CD4-positive, alpha-beta T cell treated with Interleukin-4 for 1 hour (primary cell): Measurements from ENCODE around the gene NAT14.
A peak's percentile ranks its signal among the peaks of the same experiment; 100 is the strongest.
"Not testable (repeated sequence)": the region's sequence is repeated elsewhere in the genome, so short reads cannot be mapped to it uniquely, and the experiment has no call there.

Experiments used
- DNase-seq, 2 donors: peaks; one replicate each; pipeline ENCODE4 v3.0.0-alpha.2; 2020 to 2022

The NAT14 gene

DNA sequence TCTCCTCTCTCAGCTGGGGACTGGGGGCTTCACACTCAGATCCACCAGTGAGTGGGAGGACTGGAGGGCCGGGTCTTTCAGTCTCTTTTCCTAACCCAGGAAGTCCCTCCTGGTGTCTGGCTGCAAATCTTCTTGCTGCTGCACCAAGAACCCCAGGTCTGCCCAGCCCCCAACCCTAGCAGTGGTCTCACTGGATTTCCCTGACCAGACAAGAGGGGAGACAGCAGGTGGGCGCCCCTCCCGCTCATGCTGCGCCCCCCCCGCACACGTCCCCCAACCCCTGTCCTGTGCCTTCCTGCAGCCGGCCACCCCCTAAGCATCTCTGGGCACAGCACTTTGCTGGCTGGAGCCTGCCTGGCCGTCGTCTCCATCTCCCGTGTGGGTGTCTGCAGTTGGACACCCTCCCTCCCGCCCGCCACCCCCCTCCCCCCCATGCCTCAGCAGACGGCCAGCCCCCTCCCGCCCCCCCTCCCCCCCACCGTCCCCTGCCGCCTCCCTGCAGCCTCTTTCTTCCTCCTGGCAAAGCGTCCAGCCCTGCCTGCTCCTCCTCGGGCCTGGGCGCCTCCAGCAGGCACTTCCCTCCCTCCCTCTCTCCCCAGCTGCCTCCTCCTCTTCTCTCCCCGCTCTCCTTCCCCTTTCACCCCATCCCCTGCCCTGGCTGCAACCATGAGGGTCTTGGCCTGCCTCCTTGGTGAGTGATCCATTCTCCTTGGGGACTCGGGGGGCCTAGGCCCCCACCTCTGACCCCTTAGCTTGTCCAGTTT is 3.1 kb downstream of the NAT14 start, which contains the start of gene SSC5D:
TSS of gene SSC5D (plus strand) at position 513 of the 764 bp plus-strand sequence. CDS start at position 667, 154 bp downstream.
- DNase-seq: no peak

DNA sequence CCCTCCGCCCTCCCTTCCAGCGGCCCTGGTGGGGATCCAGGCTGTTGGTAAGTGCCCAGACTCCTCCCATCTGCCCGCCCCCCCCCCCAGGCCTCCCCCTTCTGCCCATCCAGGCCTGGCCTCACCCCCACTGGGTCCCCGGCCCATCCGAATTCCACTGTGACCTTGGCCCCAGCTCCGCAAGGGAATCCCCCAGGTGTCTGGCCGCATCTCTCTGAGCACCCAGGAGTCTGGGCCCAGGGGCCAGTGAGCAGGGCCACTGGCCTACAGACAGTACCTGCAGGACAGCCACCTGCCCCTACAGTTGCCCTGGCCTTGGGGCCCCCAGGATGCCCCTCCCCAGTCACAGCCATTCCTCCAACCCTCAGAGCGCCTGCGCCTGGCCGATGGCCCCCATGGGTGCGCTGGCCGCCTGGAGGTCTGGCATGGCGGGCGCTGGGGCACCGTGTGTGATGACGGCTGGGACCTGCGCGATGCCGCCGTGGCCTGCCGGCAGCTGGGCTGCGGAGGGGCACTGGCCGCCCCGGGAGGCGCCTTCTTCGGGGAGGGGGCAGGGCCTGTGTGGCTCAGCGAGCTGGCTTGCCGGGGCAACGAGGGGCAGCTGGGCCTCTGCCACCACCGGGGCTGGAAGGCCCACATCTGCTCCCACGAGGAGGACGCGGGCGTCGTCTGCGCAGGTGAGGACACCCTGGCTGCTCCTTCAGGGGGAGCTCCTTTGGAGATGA is 4.2 kb downstream of the NAT14 start:
- DNase-seq: no peak

DNA sequence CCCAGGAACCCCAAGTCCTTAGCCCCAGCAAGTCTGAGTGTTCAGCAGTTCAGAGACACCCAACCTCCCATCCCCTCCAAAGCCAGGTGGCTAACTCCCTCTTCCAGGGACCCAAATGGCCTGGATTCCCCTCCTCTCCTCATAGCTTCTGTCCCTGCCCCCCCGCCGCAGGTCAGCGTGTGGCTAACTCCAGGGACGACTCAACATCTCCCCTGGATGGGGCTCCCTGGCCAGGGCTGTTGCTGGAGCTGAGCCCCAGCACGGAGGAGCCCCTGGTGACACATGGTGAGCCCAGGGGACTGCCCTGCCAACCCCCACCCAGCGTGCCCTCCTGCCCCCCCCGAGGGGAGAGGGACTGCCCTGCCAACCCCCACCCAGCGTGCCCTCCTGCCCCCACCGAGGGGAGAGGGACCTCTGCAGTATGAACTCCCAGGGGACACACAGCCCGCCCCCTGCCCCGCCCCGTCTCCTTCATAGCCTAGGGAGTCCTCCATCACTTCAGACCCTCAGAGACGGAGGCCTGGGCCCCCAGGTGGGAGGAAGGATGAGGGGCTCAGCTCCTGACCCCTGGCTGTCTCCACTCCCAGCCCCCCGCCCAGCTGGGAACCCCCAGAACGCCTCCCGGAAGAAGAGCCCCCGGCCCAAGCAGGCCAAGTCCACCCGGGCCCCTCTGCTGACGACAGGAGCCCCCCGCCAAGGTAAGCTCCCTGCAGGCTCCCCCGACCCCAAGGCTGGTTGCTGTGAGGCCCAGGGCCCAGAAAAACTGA is 4.9 kb downstream of the NAT14 start:
- DNase-seq: no peak

DNA sequence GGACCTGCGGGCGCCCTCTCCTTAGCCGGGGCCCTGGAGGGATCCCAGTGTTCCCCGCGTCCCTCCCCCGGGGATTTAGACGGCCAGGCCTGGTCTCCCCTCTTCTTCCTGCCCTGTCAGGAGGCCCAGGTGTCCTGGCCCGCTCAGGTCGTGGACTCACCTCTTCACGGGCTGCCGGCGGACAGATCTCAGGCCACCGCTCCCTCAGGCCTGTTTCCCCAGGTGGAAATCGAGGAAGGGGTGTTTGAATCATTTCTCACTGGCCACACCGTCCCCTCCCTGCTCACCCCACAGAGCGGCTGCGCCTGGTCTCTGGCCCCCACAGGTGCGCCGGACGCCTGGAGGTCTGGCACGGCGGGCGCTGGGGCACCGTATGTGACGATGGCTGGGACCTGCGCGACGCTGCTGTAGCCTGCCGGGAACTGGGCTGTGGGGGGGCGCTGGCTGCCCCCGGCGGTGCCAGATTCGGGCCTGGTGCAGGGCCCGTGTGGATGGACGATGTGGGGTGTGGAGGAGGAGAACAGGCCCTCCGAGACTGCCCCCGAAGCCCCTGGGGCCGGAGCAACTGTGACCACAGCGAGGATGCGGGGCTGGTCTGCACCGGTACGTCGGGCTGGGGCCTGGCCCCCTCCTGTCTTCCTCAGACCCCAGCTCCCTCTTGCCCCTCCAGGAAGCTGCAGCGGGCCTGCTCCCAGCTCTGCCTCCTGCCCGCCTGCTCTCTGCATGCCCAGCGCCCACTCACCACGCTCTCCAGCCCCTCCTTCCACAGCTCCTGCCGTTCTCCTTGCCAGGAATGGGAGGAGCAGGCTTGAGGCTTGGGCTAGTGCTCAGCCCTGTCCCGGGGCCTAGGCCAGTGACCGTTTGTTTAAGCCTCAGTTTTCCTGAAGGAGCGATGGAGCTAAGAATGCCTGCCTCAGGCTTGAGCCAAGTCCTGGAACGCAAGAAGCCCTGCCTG is 5.8 kb downstream of the NAT14 start:
- no peak for DNase-seq

DNA sequence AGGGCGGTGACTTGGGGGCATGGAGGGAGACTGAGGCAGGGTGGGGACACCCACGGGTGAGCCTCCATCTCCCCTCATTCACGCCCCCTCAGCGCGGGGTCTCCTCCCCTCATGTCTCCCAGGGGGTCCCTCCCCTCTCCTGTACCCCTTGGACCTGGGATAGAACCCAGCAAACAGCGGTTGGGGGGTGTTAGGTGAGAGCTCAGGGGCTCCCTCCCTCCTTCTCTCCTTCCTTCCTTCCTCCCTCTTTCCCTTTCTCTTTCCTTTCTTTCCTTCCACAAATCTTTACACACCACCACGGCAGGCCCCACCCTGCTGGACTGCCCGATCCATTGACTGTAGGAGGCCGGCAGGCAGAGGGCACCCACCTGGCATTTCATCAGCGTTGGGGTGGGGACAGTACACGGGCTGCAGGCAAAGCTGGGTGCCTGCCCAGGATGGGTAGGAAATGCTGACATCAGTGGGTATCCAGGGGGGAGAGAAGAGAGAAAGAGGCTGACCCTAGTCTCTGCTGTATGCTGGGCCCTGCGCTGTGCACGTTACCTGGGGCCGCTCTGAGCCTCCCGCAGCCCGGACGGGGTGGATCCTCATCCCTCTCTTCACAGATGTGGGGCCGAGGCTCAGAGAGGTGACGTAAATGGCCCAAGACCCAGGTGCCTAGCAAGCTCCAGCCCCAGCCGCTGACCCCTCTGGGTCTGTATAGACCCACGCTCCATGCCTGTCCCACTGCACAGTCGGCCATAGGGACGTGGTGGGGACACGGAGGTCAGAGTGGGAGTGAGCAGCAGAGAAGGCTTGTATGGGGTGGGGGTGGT is 6.8 kb downstream of the NAT14 start:
- DNase-seq: no peak

DNA sequence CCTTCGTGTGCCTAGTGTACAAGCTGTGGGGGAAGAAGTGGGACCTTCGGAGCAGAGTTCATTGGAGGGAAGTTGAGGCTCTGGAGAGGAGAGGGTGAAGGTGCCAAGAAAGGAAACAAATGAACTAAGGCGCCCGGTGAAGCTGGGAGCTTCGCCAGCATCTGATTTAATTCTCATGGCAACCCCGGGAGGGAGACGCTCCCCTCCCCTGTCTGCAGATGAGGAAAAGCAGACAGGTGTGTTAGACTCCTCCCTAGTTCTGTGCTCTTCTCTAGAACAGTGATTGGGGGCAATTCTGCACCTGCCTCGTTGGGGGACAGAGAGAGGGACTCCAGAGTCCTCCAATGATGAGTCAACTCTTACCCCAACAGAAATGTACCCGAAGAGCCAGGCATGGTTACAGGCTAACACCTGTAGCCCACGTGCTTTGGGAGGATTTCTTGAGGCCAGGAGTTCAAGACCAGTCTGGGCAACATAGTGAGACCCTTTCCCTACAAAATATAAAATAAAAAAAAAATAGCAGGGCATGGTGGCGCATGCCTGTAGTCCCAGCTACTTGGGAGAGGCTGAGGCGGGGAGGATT is 7.5 kb downstream of the NAT14 start:
- DNase-seq: no peak

DNA sequence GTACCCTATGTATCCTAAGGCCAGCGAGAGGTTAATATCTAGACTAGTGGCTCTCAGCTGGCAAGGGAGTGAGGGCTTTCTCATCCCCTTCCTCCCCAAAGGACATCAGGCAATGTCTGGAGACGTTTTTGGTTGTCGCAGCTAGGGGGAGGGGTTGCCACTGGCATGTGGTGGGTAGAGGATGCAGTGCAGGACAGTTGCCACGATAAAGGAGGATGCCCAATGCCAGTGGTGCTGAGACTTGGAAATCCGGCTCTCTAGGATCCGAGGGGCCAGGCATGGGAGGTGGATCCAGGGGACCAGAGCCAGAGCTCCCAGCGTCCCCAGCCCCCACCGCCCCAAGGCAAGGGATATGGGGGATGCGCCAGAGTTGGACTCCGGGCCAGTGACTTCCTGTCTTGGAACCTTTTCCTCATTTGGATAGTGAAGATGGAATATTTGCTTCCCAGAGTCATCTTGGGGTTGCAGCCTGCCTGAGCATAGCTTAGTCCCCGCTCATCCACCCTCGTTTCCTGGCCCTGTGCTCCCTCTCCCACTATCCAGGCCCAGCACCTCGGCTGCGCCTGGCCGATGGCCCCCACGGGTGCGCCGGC is 8.2 kb downstream of the NAT14 start:
- DNase-seq: no peak

DNA sequence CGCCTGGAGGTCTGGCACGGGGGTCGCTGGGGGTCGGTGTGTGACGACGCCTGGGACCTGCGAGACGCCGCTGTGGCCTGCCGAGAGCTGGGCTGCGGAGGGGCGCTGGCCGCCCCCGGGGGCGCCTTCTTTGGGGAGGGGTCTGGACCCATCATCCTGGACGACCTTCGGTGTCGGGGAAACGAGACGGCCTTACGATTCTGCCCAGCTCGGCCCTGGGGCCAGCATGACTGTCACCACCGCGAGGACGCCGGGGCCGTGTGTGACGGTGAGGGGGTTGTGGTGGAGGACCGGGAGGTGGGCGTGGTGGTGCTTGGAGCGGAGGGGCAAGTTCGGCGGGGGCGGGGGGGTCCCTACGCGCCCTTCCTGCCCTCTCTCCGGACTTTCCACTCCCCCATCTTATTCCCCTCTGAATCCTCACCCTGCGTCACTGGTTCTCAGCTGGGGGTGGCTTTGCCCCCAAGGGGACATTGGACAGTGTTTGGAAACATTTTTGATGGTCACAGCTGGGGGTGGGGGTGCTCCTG is 8.7 kb downstream of the NAT14 start:
- no peak for DNase-seq

DNA sequence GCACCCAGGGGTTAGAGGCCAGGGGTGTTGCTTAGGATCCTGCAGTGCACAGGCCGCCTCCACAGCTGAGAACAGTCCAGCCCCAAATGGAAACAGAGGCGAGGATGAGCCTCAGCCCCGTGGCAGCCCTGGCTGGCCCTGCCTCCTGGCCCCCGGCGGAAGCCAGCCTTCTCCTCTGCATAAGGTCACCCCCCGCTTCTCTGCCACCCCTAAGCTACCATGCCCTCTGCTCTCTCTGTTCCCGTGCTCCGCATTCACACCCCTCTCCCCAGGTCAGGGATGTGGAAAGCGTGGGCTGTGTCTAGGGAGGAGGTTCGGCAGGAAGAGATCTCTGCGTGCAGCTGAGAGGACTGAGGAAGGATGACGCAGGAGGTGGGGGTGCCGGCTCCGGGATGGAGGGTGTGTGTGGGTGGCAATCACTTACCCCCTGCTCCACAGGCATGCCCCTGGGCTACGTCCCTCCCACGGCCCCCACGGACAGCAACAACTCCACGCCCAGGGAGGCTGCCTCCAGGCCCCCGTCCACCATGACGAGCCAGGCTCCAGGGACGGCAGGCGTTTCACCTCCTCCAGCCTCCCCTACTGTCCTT is 9.3 kb downstream of the NAT14 start:
- no peak for DNase-seq

DNA sequence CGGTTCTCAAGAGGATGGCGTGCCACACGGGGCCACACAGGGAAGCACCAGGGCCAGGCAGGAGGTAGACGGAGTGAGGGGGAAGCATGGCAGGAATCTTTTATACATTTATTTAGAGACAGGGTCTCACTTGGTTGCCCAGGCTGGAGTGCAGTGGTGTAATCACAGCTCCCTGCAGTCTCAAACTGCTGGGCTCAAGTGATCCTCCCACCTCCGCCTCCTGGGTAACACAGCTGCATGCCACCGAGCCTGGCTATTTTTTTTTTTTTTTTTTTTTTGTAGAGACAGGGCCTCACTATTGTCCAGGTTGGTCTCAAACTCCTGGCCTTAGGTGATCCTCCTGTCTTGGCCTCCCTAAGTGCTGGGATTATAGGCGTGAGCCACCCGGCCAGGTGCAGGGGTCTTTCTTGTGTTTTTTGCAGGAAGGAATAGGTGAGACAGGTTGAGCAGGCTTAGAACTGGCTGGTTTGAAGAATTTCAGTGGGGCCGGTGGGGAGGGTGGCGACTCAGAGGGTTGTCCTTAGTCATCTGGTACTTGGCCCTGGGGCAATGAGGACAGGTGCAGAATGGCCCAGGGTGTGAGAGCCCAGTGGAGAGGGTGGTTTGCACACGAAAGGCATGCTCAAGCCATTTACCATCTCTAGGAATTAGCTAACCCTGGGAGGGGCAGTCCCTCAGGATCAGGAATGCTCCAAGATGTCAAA is 10.8 kb downstream of the NAT14 start:
- no peak for DNase-seq

DNA sequence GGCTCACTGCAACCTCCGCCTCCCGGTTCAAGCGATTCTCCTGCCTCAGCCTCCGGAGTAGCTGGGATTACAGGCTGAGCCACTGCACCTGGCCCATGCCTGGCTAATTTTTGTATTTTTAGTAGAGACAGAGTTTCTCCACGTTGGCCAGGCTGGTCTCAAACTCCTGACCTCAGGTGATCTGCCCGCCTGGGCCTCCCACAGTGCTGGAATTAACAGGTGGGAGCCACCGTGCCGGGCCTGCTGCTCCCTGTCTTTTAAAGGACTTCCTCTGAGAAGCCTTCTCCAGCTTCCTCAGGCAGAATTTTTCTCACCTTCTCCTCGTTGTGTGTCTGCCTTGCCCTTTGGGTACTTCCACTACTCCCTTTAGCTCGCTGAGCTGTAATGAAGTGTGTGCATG is 11.8 kb downstream of the NAT14 start:
- DNase-seq: not testable (repeated sequence)

DNA sequence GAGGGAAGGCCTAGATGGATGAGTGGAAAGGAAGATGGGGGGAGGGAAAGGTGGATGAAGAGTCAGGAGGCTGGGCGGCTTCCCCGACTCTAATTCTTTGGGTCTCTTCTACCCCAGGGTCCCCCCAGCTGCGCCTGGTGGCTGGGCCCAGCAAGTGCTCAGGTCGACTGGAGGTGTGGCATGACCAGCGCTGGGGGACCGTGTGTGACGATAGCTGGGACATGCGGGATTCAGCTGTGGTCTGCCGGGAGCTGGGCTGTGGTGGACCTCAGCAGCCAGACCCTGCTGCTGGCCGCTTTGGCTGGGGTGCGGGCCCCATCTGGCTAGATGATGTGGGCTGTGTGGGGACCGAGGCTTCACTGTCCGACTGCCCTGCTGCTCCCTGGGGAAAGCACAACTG is 12.8 kb downstream of the NAT14 start:
- DNase-seq: no peak

DNA sequence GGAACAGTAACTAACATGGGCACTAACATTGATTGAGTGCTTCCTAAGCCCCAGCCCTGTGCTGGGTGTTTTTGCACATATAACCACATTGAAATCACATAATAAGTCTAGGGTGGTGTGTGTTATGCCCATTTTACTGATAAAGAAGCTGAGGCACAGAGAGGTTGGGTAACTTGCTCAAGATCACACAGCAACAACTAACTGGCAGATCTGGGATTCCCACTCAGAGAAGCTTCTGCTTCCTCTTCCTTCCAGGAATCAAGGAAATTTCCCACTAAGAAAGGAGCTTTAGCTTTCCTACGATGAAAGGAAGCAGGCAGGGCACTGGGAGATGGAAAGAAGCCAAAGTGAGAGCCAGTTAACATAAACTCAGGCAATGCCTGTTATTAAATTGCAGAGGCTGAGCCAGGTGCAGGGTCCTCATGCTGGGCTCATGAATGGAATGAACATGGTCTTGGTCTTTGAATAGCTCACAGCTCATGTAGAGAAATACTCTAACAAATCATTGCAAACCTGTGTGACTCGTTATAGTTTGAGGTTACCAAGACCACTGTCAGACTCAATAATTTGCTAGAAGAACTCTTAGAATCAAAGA is 13.4 kb downstream of the NAT14 start:
- DNase-seq: no peak

DNA sequence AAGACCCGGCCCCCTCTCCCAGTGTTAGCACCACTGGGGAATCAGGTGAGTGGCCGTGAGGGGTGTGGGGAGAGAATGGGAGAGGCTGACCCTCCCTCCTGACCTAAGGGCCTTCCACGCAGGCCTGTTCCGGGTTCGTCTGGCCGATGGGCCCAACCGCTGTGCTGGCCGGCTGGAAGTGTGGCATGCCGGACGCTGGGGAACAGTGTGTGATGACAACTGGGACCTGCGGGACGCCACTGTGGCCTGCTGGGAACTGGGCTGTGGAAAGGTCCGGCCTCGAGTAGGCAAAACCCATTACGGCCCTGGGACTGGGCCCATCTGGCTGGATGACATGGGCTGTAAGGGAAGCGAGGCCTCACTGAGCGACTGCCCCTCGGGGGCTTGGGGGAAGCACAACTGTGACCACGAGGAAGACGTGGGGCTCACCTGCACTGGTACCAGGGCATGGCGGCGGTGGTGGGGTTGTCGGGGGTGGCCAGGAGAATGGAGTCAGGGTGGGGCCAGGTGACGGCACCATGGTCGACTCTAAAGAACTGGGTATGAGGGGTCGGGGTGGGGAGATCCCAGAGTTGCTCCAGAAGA is 15.5 kb downstream of the NAT14 start:
- DNase-seq: no peak

DNA sequence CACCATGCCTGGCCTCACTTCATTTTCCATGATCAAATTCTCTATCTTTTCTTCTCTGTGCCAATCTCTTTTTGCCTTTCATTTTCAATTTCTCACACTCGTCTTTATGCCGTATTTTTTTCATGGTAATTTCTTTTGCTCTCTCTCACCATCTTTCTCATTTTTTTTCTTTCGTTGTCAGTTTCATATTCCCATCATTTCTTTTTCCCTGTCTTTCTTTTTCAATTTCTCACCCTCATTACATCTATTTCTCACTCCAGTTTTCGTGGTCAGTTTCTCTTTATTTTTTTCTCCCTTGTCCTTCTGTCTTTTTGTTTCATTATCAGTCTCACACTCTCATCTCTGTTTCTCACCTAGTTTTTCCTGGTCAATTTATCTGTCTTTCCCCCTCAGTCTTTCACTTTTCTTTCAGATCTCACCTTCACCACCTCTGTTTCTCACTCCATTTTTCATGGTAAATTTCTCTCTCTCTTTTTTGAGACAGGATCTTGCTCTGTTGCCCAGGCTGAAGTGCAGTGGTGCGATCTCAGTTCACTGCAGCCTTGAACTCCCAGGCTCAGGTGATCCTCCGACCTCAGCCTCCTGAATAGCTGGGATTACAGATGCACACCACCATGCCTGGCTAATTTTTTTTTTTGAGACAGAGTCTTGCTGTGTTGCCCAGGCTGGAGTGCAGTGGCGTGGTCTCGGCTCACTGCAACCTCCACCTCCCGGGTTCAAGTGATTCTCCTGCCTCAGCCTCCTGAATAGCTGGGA is 17.4 kb downstream of the NAT14 start:
- DNase-seq: no peak

DNA sequence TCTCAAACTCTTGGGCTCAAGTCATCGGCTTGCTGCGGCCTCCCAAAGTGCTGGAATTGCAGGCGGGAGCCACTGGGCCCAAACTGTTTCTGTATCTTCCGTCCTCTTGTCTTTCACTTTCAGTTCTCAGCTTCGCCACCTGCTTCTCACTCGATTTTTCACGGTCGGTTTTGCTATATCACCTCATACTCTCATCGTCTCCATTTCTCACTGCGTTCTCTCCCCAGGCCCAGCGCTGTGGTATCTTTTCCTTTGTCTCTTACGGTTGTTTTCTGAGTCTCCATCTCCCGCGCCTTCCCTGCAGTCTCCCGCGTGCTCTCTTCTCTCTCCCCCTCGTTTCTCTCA is 18.1 kb downstream of the NAT14 start:
- DNase-seq: no peak

DNA sequence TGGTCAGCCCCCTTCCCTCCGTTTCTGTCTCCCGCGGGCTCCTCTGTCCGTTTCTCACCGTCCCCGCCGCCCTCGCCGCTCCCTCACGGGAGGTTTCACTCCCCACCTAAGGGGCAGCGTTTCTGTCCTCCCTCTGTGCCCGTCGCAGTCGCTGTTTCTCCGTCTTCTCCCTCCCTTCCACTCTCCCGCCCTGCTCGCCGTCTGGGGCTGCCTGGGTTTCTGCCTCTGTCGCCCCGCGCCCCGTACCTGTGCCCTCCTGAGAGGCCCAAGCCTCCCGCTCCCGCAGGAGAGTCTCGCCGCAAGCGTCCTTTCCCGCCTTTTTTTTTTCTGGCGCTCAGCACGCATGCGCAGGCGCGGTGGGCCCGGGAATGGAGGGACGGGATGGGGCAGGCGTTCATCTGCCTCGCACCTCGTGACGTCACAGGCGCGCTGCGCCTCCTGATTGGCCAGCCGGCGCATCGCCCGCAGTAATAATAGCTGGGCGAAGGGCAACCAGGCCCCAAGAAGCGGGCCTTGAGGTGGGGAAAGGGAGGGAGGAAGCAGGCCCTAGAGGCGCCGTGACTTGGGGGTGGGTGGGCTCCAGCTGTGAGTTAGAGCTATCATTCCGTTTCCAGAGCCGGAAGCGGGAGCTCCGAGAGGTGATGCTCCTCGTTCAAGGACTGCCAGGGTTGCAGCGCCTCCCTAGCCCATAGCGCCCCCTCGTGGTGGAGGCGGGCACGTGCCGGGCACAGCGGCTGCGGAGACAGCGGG is 18.7 kb downstream of the NAT14 start:
- peak; percentile 93 to 94 for DNase-seq
